ENCODE data around the gene HLA-DPA1.
"Not testable (repeated sequence)": the region's sequence is repeated elsewhere in the genome, so short reads cannot be mapped to it uniquely, and the experiment has no call there.

HLA-DPA1 gene

DNA sequence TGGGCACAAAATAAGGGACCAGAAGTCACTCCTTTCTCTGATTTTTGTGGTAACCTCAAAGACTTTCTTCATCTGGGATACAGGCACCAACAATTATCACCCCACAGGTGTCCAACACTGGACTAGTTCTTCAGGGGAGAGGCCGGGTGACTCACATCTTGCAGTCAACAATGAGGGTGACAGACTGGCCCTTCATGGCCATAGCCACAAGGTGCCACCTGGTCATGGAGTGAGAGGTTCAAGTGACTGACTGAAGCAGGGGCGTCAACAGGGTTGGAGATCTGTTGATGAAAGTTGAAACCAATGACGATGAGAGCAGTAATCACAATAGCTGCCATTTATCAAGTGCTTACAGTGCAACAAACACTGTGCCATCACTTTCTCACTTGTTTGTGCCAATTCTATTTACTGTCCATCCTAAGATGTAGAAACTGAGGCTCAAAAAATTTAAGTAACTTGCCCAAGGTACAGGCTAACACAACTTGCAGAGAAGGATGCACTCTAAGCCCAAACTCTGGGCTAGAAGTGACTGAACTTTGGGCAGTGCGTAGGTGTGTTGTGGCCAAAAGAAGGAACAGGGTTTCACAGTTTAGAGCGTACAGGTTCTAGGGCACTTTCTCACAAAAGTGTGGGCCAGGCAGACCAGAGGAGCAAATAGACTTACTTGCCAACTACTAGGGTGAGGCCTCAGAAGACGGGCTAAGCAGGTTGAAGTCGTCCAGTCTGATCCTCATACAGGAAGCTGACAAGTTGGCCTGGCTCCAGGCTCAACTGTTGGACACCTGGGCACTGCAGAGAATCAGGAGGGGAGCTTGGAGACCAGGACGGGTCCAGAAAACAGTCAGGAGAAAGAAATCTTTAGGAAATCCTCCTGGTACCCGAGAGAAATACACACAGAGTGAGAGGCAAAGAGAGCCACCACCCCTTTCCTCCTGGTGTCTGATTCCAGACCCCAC, 32.7 kb upstream of the HLA-DPA1 start:
- no peak overlapping the region for H3K4me3 ChIP-seq (replicated peaks in 1 of 2; ENCODE audit: low read depth in 2 of 2, low read length in 2 of 2)
- DNase-seq (ENCODE audit: low read depth in 2 of 2): no peak
- TF ChIP-seq, protein P1, sequence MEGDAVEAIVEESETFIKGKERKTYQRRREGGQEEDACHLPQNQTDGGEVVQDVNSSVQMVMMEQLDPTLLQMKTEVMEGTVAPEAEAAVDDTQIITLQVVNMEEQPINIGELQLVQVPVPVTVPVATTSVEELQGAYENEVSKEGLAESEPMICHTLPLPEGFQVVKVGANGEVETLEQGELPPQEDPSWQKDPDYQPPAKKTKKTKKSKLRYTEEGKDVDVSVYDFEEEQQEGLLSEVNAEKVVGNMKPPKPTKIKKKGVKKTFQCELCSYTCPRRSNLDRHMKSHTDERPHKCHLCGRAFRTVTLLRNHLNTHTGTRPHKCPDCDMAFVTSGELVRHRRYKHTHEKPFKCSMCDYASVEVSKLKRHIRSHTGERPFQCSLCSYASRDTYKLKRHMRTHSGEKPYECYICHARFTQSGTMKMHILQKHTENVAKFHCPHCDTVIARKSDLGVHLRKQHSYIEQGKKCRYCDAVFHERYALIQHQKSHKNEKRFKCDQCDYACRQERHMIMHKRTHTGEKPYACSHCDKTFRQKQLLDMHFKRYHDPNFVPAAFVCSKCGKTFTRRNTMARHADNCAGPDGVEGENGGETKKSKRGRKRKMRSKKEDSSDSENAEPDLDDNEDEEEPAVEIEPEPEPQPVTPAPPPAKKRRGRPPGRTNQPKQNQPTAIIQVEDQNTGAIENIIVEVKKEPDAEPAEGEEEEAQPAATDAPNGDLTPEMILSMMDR (IDR thresholded peaks at IDR 0.05; ENCODE audit: low read depth, low read length): no peak

DNA sequence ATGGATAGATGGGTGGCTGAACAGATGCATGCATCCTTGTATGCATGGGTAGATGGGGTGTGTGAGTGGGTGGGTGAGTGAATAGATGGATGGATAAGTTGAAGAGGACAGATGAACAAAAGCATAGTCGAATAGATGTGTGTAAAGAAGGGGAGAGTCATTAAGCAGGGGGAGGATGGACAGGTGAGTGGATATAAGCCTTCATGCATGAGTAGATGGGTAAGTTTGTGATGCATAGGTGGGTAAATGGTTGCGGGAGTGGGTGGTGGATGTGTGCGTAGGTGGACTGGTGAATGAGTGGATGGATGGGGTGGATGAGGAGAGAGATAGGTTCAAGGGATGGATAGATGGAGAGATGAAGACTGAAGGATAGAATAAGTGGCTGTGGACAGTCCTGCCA, 31.9 kb upstream of the HLA-DPA1 start:
- no peak overlapping the region for H3K4me3 ChIP-seq (replicated peaks in 1 of 2; ENCODE audit: low read depth in 2 of 2, low read length in 2 of 2)
- TF ChIP-seq, protein P1 (IDR thresholded peaks at IDR 0.05; ENCODE audit: low read depth, low read length): no peak
- DNase-seq (ENCODE audit: low read depth in 2 of 2): no peak

DNA sequence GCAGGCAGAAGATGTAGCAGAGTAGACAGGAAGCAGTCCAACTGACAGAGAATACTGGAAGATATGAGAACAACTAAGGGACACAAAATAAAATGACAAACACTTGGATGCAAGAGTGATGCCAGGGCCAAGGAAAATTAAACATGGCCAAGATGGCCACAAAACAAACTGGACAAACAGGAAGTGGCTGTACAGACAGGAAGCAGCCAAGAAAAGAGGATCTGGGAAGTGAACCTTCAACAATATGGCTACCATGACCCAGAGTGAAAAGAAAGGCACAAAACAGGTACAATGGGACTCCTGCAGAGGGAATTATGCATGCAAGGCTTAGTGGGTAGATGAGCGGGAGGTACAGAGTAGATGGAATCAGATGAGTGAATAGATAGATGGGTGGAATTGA, 31.4 kb upstream of the HLA-DPA1 start:
- DNase-seq (ENCODE audit: low read depth in 2 of 2): no peak
- TF ChIP-seq, protein P1 (IDR thresholded peaks at IDR 0.05; ENCODE audit: low read depth, low read length): no peak
- H3K4me3 ChIP-seq (replicated peaks in 1 of 2; ENCODE audit: low read depth in 2 of 2, low read length in 2 of 2): no peak overlapping the region

DNA sequence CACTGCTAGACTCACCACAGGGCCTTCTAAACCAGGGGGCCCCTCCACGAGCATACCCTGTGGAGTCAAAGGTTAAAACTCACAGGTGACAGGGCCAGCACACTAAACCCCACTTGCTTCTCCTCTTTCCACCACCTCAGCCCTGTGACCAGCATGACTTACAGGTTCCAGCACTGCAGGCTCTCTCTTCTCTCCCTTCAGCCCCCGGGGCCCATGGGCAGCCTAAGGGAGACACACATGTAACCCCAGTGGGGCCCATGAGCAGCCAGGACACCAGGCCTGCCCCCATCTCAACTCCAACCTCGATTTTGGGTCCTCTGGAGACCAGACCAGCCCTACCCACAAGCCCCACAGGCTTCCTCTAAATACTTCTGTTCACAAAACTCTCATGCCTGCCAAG, 30.3 kb upstream of the HLA-DPA1 start:
- H3K4me3 ChIP-seq (replicated peaks in 1 of 2; ENCODE audit: low read depth in 2 of 2, low read length in 2 of 2): no peak overlapping the region
- TF ChIP-seq, protein P1 (IDR thresholded peaks at IDR 0.05; ENCODE audit: low read depth, low read length): no peak
- no peak for DNase-seq (ENCODE audit: low read depth in 2 of 2)

DNA sequence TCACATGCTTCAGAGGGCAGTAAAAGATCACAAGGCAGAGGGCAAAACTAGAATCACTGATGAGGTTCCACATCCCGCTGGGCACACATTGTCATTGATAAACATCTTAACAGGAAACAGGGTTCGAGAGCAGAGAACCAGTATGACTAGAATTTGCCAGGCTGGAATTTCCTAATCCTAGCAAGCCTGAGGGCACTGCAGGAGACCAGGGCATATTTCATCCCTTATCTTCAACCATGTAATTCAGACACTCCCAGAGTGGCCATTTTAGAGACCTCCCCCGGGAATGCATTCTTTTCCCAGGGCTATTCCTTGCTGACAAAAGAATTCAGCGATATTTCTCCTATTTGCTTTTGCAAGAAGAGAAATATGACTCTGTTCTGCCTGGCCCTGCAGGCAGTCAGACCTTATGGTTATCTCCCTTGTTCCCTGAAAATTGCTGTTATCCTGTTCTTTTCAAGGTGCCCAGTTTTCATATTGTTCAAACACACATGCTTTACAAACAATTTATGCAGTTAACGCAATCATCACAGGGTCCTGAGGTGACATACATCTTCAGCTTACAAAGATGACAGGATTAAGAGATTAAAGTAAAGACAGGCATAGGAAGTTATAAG, 27.8 kb upstream of the HLA-DPA1 start:
- not testable (repeated sequence) for DNase-seq (ENCODE audit: low read depth in 2 of 2); H3K4me3 ChIP-seq (replicated peaks in 1 of 2; ENCODE audit: low read depth in 2 of 2, low read length in 2 of 2)

DNA sequence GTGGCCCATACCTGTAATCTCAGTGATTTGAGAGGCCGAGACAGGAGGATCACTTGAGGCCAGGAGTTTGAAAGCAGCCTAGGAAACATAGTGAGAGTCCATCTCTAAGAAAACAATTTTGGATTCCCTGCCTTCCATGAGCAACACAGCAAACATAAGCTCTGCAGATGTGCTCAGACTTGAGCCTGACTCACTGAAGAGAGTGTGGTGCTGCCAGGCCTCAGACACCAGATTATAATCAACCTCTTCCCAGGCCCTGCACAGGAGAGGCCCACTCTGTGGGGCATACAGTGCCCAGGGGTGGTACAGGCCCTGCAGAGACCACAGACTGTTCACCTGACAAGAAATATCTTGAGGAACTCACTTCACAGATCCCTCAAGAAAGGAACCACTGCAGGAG, 22.2 kb upstream of the HLA-DPA1 start:
- no peak for DNase-seq (ENCODE audit: low read depth in 2 of 2)
- TF ChIP-seq, protein P1 (IDR thresholded peaks at IDR 0.05; ENCODE audit: low read depth, low read length): no peak
- no peak overlapping the region for H3K4me3 ChIP-seq (replicated peaks in 1 of 2; ENCODE audit: low read depth in 2 of 2, low read length in 2 of 2)

DNA sequence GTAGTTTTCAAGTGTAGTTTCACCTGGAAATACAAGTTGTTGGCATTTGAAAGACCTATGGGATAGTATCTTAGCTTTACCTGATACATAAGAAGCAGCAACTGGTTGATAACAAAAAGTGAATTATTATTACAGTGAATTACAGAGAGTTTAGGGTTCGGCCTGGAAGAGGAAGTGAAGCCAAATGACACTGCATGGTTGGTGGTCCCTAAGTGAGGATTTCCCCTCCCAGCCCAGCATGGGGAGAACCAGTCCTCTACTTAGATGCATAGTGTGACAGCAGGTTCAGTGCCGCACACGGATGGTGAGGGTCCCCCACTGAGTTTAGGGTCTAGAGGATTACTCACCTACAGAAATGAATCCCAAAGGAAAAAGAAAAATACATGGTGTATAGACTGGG, 20.4 kb upstream of the HLA-DPA1 start:
- no peak overlapping the region for H3K4me3 ChIP-seq (replicated peaks in 1 of 2; ENCODE audit: low read depth in 2 of 2, low read length in 2 of 2)
- DNase-seq (ENCODE audit: low read depth in 2 of 2): no peak
- TF ChIP-seq, protein P1 (IDR thresholded peaks at IDR 0.05; ENCODE audit: low read depth, low read length): no peak
